Osteocyte (in vitro differentiated cells): ENCODE data around the gene BSN. TPM values are rescaled to one million over a fixed set of nuclear protein-coding genes. Genes with fewer than 3 reads are reported as not detected.
A peak's percentile ranks its signal among the peaks of the same experiment; 100 is the strongest.
"Not testable (repeated sequence)": the region's sequence is repeated elsewhere in the genome, so short reads cannot be mapped to it uniquely, and the experiment has no call there.

ENCODE experiments used
- DNase-seq: peaks from one replicate; pipeline ENCODE4 v3.0.0; 2021; ENCODE audit warnings: mixed read lengths; ENCODE audit not compliant: unreplicated experiment; ENCODE audit errors: extremely low spot score
- H3K27ac Mint-ChIP-seq: one replicate; pipeline ENCODE4 v1.8.0; 2021; ENCODE audit warnings: mild to moderate bottlenecking, mixed read lengths; ENCODE audit not compliant: unreplicated experiment
- H3K27me3 Mint-ChIP-seq: one replicate; pipeline ENCODE4 v1.8.0; 2021; ENCODE audit warnings: mixed read lengths; ENCODE audit not compliant: unreplicated experiment
- H3K36me3 Mint-ChIP-seq: one replicate; pipeline ENCODE4 v1.8.0; 2021; ENCODE audit warnings: mixed read lengths; ENCODE audit not compliant: unreplicated experiment
- H3K4me1 Mint-ChIP-seq: one replicate; pipeline ENCODE4 v1.8.0; 2021; ENCODE audit warnings: mixed read lengths; ENCODE audit not compliant: unreplicated experiment
- H3K4me3 Mint-ChIP-seq: one replicate; pipeline ENCODE4 v1.8.0; 2021; ENCODE audit warnings: mild to moderate bottlenecking, moderate library complexity, mixed read lengths; ENCODE audit not compliant: unreplicated experiment
- H3K9me3 Mint-ChIP-seq: one replicate; pipeline ENCODE4 v1.8.0; 2021; ENCODE audit warnings: mixed read lengths; ENCODE audit not compliant: unreplicated experiment
- total RNA-seq: library from RNA; stranded (reverse); gene quantifications from 2 replicates; pipeline ENCODE4 v1.2.1, GENCODE V29; 2021
- TF ChIP-seq, protein P1 (sequence below): fragments of 200-600 bp; sonication (generic); IDR thresholded peaks from 2 replicates; pipeline ENCODE4 v1.5.0; 2021; ENCODE audit warnings: antibody characterized with exemption, mild to moderate bottlenecking, moderate library complexity

BSN gene
- total RNA-seq, 1 donor from 2014 or later, result 0.64 TPM

DNA sequence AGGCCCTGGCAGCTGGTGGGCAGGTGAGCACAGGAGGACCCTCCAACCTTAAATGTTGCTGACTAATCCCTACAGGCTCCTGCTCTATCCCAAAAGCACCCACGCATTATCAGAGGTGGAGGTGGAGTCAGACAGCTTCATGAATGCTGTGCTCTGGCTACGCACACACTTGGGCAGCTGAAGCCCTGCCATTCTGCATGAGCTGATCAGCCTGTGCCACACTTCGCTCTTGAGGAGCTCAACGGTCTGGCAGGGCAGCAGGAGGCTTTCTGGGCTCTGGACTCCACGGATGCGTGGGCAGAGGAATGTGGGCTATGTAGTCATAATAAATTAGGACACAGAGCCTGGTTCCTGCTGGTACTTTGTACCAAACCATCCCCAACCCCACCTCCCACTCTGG, 128.9 kb downstream of the BSN start:
- Mint-ChIP-seq H3K36me3 (peaks cover 27% of the 10 kb centered on the region), H3K27ac (no peak overlapping the region), H3K4me3 (no peak overlapping the region), H3K27me3 (no peaks in the 10 kb centered on the region), H3K4me1 (peaks cover 4% of the 10 kb centered on the region), H3K9me3 (no peaks in the 10 kb centered on the region)
- TF ChIP-seq, protein P1, sequence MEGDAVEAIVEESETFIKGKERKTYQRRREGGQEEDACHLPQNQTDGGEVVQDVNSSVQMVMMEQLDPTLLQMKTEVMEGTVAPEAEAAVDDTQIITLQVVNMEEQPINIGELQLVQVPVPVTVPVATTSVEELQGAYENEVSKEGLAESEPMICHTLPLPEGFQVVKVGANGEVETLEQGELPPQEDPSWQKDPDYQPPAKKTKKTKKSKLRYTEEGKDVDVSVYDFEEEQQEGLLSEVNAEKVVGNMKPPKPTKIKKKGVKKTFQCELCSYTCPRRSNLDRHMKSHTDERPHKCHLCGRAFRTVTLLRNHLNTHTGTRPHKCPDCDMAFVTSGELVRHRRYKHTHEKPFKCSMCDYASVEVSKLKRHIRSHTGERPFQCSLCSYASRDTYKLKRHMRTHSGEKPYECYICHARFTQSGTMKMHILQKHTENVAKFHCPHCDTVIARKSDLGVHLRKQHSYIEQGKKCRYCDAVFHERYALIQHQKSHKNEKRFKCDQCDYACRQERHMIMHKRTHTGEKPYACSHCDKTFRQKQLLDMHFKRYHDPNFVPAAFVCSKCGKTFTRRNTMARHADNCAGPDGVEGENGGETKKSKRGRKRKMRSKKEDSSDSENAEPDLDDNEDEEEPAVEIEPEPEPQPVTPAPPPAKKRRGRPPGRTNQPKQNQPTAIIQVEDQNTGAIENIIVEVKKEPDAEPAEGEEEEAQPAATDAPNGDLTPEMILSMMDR, result no peak
- DNase-seq, result no peak

DNA sequence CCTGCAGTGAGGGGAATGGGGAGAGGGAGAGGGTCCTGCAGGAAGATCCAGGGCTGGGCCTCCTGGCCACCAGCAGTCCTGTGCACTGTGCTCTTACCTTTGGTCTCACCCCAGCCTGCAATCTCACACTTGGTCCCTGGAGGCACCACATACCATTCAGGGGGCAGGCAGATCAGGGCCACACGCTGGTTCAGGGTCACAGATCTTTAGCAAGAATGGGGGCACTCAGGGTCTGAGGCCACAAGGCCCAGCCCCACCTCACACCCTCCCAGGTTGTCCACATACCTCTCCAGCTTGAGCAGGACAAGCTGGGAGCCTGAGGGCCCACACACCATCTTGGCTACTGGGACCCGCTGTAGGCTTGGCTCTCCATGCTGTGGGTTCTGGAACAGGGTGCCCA, 130.2 kb downstream of the BSN start:
- not testable (repeated sequence) for H3K9me3 Mint-ChIP-seq, H3K27me3 Mint-ChIP-seq, H3K4me3 Mint-ChIP-seq, H3K27ac Mint-ChIP-seq, DNase-seq
- peaks cover 14% of the 10 kb centered on the region for H3K4me1 Mint-ChIP-seq
- H3K36me3 Mint-ChIP-seq, result peaks cover 25% of the 10 kb centered on the region

DNA sequence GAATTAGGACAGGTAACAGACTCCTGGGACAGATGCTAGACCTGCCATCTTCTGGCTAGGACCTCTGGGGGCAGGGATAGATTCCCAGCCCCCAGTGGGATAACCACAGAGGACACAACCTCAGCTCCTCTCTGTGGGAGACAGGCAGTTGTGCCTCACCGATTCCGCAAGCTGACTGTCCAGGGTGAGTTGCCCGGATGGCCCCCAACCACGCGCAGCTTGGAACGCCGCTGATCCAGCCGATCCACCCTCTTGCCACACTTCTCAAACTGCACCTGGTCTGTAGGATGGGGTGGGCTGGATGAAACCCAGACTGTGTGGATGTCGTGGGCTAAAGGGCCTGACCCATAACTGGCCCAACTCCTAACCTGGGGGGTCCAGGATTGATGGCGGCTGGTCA, 130.8 kb downstream of the BSN start:
- not testable (repeated sequence) for H3K27ac Mint-ChIP-seq, H3K9me3 Mint-ChIP-seq, H3K27me3 Mint-ChIP-seq, DNase-seq
- peaks cover 20% of the 10 kb centered on the region for H3K36me3 Mint-ChIP-seq
- H3K4me3 Mint-ChIP-seq, result peak overlapping the region; percentile 32
- H3K4me1 Mint-ChIP-seq, result peaks cover 18% of the 10 kb centered on the region

DNA sequence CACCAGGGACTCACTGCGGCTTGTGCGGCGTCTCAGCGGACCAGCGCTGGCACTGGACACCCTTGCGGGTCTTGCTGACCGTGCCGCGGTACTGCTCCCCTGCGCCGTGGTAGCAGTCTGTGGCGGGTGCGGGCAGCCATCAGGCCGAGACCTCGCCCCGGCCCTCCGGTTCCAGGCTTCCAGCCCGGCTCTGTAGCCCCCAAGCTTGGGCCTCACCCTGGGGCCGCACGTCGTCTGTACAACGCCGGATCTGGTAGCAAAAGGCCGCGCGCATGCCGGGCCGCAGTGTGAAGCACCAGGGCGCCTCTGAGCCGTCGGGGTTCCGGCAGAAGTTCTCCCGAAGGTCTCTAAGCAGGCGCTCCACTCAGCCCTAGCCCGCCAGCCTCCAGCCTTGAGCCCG, 131.6 kb downstream of the BSN start:
- not testable (repeated sequence) for H3K9me3 Mint-ChIP-seq, H3K27ac Mint-ChIP-seq, H3K4me3 Mint-ChIP-seq, H3K27me3 Mint-ChIP-seq, DNase-seq
- Mint-ChIP-seq H3K36me3 (peaks cover 15% of the 10 kb centered on the region), H3K4me1 (peaks cover 24% of the 10 kb centered on the region)

DNA sequence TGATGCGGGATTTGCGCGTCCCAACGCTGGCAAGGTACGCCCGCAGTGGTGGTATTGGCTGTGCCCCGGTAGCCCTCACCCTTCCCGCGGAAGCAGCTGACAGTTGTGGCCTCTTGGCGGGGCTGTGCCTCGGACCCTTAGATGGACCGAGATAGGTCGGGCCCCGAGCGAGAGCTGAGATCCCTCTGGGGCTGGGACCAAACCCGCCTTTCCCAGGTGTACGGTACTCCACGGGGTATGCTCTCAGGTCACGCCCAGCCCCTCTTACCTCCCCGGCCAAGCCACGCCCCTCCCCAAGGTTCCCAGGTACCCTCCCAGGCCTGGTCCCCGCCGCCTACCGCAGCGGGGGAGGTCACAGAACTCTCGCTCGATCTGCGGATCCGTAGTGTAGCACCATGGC, 132.1 kb downstream of the BSN start:
- H3K4me3 Mint-ChIP-seq, result peak overlapping the region; percentile 47
- H3K9me3 Mint-ChIP-seq, DNase-seq, H3K27ac Mint-ChIP-seq, H3K27me3 Mint-ChIP-seq: not testable (repeated sequence)
- peaks cover 28% of the 10 kb centered on the region for H3K4me1 Mint-ChIP-seq
- H3K36me3 Mint-ChIP-seq, result peaks cover 15% of the 10 kb centered on the region

DNA sequence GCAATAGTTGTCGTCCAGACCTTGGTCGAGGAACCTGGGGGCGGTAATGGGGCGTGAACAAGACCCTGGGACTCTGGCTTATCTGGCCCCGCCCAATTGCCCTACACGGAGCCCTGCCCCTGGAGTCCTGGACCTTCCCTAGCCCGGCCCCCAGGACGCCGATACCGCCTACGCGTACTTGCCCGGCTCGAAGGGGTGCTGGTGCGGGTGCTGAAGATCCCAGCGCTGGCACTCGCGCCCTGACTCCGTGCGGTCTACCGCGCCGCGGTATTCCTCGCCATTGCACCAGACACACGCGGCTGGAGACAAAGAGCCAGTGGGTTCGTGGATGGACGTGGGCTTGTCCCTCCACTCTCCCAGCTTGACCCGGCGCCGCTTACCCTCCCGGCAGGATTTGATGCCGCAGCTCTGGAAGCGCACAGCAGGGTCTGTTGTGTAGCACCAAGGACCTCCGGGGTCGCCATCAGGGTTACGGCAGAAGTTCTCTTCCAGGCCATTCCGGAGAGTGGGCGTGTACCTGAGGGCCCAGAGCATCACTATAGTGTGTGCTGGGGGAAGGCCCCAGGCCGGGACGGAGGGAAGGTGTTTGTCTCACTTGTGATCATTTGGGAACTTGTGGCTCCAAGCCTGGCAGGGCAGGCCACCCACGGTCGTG, 132.6 kb downstream of the BSN start:
- H3K27ac Mint-ChIP-seq, result peak overlapping the region; percentile 23
- not testable (repeated sequence) for H3K9me3 Mint-ChIP-seq, DNase-seq, H3K27me3 Mint-ChIP-seq
- H3K4me1 Mint-ChIP-seq, result peaks cover 29% of the 10 kb centered on the region
- H3K4me3 Mint-ChIP-seq, result peak overlapping the region; percentile 29
- peaks cover 15% of the 10 kb centered on the region for H3K36me3 Mint-ChIP-seq

DNA sequence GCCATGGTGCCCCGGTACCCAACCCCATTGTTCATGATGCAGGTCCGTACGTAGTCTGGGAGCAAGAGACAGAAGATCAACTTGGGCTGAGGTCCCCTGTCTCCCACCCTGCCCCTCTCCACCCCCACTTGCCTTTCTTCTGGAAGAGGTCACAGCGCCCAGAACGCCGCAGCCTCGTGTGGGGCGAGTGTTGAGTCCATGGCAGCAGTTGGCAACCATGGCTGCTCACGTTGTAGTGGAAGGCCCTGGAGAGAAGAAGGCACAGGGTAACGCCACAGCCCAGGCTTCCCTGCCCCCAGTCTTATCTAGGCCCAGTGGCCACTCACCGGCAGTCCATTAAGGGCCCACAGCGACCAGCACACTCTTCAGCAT, 133.1 kb downstream of the BSN start:
- Mint-ChIP-seq H3K27ac (peak overlapping the region; percentile 23), H3K36me3 (peaks cover 15% of the 10 kb centered on the region), H3K4me3 (peak overlapping the region; percentile 29), H3K4me1 (peaks cover 29% of the 10 kb centered on the region)
- H3K27me3 Mint-ChIP-seq, DNase-seq, H3K9me3 Mint-ChIP-seq: not testable (repeated sequence)

DNA sequence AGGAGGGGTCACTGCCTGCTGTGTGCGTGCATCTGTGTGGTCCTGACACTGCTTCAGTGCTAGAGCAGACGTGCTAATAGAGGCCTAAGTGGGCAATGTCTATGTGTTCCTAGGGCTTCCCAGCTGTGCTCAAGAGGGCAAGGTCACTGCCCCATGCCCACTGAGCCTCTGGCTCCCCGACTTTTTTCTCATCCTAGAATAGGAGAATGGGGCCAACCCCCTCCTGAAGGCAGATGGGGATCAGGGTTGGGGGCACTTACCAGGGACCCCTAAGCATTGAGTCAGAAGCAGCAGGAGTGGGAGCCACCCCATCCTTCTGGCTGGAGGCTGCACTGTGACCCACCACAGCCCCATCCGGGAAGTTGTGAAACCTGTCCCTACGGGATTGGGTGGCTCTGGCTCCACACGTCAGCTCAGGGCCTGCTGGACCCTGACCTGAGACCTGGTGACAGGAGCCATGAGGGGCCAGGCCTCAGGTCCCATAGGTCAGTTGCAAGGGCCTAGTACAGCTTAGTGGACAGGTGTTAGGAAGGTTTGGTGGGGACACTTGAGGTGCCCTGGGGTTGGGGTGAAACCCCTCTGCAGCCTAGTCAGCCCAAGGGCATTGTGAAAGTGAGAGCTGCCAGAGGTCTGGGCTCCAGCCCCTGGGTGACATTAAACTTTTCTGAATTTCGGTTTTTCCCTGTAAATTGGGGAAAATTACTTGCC, 134.2 kb downstream of the BSN start:
- Mint-ChIP-seq H3K27ac (peak overlapping the region; percentile 98), H3K4me1 (peaks cover 29% of the 10 kb centered on the region), H3K4me3 (peak overlapping the region; percentile 97)
- not testable (repeated sequence) for H3K9me3 Mint-ChIP-seq, H3K27me3 Mint-ChIP-seq, H3K36me3 Mint-ChIP-seq, DNase-seq
